ENCODE results near the gene HMCN2. TPM values are rescaled to one million over a fixed set of nuclear protein-coding genes. Genes with fewer than 3 reads are reported as not detected.

The HMCN2 gene
- total RNA-seq, 1 donor from 2014 or later, result 3.1 TPM

GRCh38 chr9:130239741-130240241 is 25.8 kb upstream of the HMCN2 start:
- DNase-seq (ENCODE audit: low spot score), result no peak

- no peak for DNase-seq (ENCODE audit: low spot score)
Observed at GRCh38 chr9:130240410-130241197, 25.0 kb upstream of the HMCN2 start.

GRCh38 chr9:130241198-130241535 is 24.4 kb upstream of the HMCN2 start:
- DNase-seq (ENCODE audit: low spot score), result no peak

- DNase-seq (ENCODE audit: low spot score), result no peak
Observed at GRCh38 chr9:130242270-130243014, 23.1 kb upstream of the HMCN2 start.

DNA sequence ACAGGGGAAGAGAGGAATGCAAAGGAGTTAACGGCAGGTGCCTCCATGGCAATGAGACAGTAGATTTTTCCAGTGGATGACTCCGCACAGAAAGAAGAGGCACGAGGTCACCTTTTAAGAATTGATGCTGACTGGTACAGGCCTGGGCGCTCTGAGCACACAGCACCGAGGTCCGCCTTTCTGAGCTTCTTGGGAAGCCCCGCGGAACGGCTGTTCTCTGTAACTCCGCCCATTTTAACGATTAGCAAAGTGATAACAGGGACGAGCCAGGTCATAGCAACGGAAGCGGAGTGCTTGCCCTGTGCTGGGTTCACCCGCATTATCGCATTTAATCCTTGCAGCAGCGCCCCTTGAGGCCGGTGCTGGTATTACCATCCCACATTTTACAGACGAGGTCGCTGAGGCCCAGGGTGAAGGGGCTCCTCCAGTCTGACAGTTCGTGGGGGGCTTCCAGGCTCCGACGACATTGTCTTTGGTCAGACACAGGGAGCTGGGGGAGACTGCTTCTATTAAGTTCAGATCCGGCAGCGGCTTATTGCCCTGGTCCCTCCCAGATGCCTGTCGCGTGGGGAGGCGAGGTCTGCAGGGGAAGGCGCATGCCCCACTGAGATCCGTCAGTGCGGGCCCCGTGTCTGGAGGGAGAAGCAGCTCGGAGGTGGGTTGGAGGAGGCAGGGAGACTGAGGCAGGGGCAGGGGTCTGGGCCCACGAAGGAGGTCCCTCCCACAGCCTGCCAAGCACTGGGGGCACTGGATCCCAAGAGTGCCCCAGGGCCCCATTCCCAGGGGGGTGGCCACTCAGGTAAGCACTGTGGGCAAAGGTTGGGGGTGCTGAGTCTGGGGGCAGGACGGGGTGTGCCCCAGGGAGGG is 22.3 kb upstream of the HMCN2 start:
- no peak for DNase-seq (ENCODE audit: low spot score)

DNA sequence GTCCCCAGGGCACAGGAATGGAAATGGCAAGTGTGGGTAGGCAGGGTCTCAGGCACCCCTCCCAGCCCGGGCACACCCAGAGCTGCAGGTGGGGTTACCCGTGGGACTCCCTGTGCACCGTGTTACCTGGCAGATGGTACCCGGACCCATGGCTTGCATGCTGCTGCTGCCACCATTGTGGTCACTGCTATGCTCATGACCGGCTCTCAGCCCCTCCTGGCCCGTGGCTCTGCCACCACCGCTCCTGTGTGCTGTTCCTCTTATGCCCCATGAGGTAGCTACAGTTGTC is 21.7 kb upstream of the HMCN2 start:
- no peak for DNase-seq (ENCODE audit: low spot score)

DNA sequence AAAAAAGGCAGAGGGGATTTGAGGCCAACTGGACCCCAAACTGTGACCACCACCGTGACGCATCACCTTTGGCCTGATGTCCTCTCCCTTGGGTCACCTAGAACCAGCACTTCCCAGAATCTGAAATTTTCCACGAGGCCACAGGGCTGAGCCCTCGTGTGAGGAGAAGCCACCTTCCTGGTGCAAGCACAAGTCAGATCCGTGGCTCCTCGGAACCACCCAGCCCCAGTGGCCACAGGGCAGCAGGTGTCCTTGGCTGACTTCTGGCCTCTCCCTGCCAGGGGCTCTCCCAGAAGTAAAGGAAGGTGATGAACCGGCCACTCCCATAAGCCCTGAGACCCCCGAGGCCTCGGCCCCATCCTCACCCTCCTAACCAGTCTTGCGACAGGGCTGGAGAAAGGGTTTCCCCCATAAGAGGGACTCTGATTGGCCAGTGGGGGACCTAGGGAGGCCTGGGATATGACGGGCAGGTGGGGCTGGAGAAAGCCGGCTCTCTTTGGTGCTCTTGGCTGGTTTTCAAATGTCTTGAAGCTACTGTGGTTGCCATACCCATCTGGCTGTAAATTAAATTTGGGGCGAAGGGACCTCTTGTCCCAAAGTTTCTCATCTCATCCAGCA is 20.9 kb upstream of the HMCN2 start:
- no peak for DNase-seq (ENCODE audit: low spot score)

DNA sequence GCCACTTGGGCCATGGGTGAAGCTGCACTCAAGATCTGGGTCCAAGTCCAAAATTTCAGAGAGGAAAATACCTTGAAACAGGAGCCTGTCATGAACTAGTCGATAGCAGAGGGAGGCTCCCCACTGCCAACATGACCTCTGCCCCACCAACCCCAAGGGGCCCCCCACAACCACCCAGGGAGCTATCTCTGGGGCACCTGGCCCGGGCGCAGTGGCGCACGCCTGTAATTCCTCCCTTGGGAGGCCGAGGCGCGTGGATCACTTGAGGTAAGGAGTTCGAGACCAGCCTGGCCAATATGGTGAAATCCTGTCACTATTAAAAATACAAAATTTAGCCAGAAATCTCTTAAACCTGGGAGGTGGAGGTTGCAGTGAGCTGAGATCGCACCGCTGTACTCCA is 20.1 kb upstream of the HMCN2 start:
- peak; percentile 77 for DNase-seq (ENCODE audit: low spot score)

GRCh38 chr9:130246126-130246525 is 19.4 kb upstream of the HMCN2 start:
- DNase-seq (ENCODE audit: low spot score), result peak; percentile 67

DNA sequence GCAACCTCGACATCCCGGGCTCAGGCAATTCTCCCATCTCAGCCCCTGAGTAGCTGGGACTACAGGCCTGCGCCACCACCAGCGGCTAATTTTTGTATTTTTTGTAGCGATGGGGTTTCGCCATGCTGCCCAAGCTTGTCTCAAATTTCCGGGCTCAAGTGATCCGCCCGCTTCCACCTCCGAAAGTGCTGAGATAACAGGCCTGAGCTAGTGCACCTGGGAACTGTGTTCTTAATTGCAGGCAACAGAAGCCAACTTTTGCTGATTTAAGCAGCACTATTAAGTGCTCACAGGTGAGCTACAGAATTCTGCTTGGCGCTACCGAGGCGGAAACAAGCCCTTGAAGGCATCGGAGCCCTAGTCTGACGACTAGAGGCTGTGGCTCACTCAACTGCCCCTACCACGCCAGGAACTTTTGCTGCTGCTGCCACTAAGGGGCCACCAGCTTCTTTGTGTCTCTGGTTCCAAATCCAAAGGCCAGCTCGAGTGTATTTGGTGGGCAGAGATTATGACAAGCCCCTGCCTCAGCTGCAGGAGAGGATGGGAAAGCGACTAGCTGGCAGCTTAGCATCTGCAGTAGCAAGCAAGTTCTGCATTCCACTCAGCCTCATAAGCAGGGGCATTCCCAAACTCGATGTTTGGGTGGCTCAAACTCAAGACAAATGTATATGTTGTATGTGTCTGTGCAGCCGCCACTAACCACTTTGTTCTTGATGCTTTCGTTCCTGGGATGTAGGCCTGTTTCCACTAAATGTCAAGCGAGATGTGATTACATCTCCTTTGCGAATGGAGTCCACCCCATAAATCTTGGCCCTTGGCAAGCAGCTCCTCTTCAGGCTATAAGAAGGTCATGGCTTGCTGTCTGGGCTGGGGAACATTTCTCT is 10.6 kb upstream of the HMCN2 start:
- DNase-seq (ENCODE audit: low spot score), result peak; percentile 76

GRCh38 chr9:130255631-130256134 is 9.9 kb upstream of the HMCN2 start:
- DNase-seq (ENCODE audit: low spot score), result peak; percentile 16

DNA sequence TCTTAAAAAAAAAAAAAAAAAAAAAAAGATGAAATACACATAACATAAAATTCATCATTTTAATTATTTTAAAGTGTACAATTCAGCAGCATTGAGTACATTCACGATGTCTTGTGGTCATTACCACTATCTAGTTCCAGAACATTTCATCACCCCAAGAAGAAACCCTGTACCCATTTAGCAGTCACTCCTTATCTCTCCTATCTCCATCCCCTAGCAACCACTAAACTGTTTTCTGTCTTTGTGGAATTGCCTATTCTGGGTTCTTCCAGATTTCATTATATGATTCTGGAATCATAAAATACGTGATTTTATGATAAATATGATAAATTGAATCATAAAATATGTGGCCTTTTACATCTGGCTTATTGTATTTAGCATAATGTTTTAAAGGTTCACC is 8.9 kb upstream of the HMCN2 start:
- no peak for DNase-seq (ENCODE audit: low spot score)

DNA sequence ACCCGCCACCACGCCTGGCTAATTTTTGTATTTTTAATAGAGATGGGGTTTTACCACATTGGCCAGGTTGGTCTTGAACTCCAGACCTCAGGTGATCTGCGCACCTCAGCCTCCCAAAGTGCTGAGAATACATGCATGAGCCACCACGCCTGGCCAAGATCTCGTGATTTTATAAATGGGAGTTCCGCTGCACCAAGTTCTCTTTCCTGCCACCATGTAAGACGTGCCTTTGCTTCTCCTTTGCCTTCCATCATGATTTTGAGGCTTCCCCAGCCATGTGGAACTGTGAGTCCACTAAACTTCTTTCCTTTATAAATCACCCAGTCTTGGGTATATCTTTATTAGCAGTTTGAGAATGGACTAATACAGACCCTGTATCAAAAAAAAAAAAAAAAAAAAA is 7.4 kb upstream of the HMCN2 start:
- DNase-seq (ENCODE audit: low spot score), result peak; percentile 59

DNA sequence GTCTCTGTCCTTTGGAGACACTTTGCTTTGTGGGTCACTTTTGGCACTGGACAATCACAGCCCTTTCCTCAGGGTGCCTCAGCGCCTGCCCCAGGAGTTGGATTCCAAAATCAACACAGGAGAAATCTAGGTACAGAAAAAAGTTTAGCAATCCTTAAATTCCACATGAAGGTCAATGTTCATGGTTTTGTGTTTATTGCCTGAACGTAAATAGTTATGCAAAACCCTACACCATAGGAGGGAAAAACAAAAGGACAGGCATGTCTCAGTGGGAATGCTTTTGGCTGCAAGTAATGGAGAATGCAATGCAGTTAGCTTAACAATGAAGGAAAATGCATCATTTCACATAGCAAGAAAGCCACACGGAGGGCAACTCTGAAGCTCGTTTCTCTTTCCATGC is 6.5 kb upstream of the HMCN2 start:
- peak; percentile 6 for DNase-seq (ENCODE audit: low spot score)

DNA sequence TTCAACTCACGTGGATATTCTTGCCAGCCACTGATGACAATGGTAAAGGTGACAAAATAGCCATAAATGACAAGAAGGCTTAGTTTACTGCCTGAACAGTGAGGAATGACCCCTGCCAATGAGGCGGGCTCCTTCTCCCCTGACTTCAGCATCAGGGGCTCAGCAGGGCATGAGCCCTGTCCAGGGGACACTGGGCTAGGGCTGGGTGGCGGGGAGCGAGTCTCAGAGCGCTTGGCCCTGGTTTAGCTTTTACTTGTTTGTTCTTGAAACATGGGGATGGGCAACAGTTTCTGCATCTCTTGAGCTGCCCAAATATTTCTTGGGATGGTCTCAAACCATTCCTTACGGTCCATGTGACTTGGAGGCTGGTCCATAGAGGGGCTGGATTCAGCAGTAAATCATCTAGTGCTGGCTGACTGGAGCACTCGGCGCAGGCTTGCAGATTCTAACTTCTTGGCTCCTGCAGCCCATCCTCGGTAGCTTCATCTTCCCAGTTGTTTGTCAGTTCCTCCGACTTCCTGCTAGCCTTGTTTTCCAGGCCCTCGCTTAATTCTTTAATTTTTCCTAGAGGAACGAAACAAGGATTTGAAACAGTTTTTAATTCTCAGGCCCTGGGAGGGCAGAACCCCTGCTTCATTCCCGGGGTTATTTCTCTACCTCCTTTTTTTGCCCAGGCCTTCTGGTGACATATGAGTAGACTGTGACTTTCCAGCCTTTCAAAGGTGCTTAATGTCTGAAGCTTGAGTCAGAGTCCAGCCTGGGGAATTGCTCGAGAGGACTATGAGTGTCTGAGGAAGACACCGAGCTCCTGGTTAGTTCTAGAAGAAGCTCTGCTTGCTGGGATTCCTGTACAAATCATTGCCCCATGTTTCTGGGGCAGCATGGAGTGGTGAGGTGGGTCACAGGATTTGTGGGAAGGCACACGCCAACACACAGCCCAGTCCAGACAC is 4.5 kb upstream of the HMCN2 start:
- DNase-seq (ENCODE audit: low spot score), result peak; percentile 65

- peak; percentile 68 for DNase-seq (ENCODE audit: low spot score)
Observed at GRCh38 chr9:130262061-130262745, 3.4 kb upstream of the HMCN2 start.

- DNase-seq (ENCODE audit: low spot score), result peak; percentile 33
Observed at GRCh38 chr9:130262771-130263170, 2.8 kb upstream of the HMCN2 start.
